Breast epithelium (tissue), 4 donors: ENCODE measurements around the gene JAM2. TPM values are rescaled to one million over a fixed set of nuclear protein-coding genes. Genes with fewer than 3 reads are reported as not detected.
"Not testable (repeated sequence)": the region's sequence is repeated elsewhere in the genome, so short reads cannot be mapped to it uniquely, and the experiment has no call there.

Source experiments
- DNase-seq, 2 donors: peaks; one replicate each; pipeline ENCODE4 v3.0.0-alpha.2; 2019; ENCODE audit warnings: low spot score in 2 of 2
- H3K27ac ChIP-seq, 2 donors: fragments of 200-600 bp; sonication (generic) in 1 of 2; one replicate each; pipeline ENCODE4 v1.5.1; 2016 to 2019; ENCODE audit warnings: mild to moderate bottlenecking in 1 of 2
- H3K27me3 ChIP-seq, 2 donors: fragments of 200-600 bp; sonication (generic) in 1 of 2; one replicate each; pipeline versions ENCODE4 v1.5.1 to v1.6.0; 2017 to 2019; ENCODE audit warnings: control low read depth in 1 of 2, mild to moderate bottlenecking in 1 of 2
- H3K36me3 ChIP-seq: fragments of 200-600 bp; one replicate; pipeline ENCODE4 v1.5.1; 2019
- H3K4me1 ChIP-seq, 2 donors: fragments of 200-600 bp; sonication (generic); one replicate each; pipeline ENCODE4 v1.5.1; 2016 to 2019; ENCODE audit warnings: control low read depth in 1 of 2
- H3K4me3 ChIP-seq, 3 donors: fragments of 200-600 bp; sonication (generic); 1 replicate in 2 of 3; 2 replicates in 1 of 3; pipeline ENCODE4 v1.5.1; 2016 to 2019; ENCODE audit warnings: mild to moderate bottlenecking in 3 of 3, moderate library complexity in 2 of 3
- H3K9me3 ChIP-seq, 2 donors: fragments of 200-600 bp; sonication (generic) in 1 of 2; one replicate each; pipeline ENCODE4 v1.5.1; 2016 to 2019; ENCODE audit warnings: control low read depth in 1 of 2
- CTCF ChIP-seq, 3 donors: fragments of 450-650 bp; IDR thresholded peaks; one replicate each; pipeline ENCODE4 v1.5.1; 2016 to 2017; ENCODE audit warnings: antibody characterized with exemption in 3 of 3, mild to moderate bottlenecking in 3 of 3, moderate library complexity in 3 of 3
- POLR2A ChIP-seq: fragments of 450-650 bp; IDR thresholded peaks from one replicate; pipeline ENCODE4 v1.6.1; 2016; ENCODE audit warnings: antibody characterized with exemption, mild to moderate bottlenecking, moderate library complexity
- POLR2AphosphoS5 ChIP-seq, 3 donors: sonication (generic); formaldehyde crosslinking; IDR thresholded peaks; one replicate each; pipeline ENCODE4 v1.6.1; 2017; ENCODE audit warnings: antibody characterized with exemption in 3 of 3
- intact Hi-C: fragments of 100-400 bp; cut with DNase I; formaldehyde crosslinking; loops from one replicate; pipeline ENCODE4 v1.15.1; 2023; ENCODE audit warnings: low total_unique reads
- total RNA-seq, 3 donors: library from RNA; depleted of rRNA; stranded (reverse); fragments of >200 nt; gene quantifications; one replicate each; pipeline ENCODE4 v1.1.0, GENCODE V29; 2016

Gene JAM2
- total RNA-seq, 3 donors from 2014 or later = 7.8 to 16.1 (median 11.9) TPM

- no peak for TF ChIP-seq POLR2A
- no peak for TF ChIP-seq POLR2AphosphoS5 (IDR thresholded peaks at IDR 0.05)
- no peak for TF ChIP-seq CTCF (IDR thresholded peaks at IDR 0.05)
- intact Hi-C loops = no loop called here
Measured at GRCh38 chr21:25710550-25710949, 71.5 kb downstream of the JAM2 start.

GRCh38 chr21:25714066-25714465, 75.0 kb downstream of the JAM2 start:
- H3K36me3 ChIP-seq, H3K4me3 ChIP-seq, H3K27me3 ChIP-seq, H3K27ac ChIP-seq, H3K9me3 ChIP-seq, H3K4me1 ChIP-seq, DNase-seq, intact Hi-C loops: not testable (repeated sequence)

More at GRCh38 chr21:25710550-25710949, 71.5 kb downstream of the JAM2 start:
- no peak for DNase-seq
- Histone ChIP-seq H3K4me3 (no peak overlapping the region), H3K4me1 (no peaks in the 10 kb centered on the region), H3K27ac (no peak overlapping the region), H3K27me3 (no peaks in the 10 kb centered on the region), H3K9me3 (no peaks in the 10 kb centered on the region), H3K36me3 (peaks cover 5% of the 10 kb centered on the region)

GRCh38 chr21:25717491-25718147, 78.6 kb downstream of the JAM2 start:
- H3K4me3 ChIP-seq = no peak overlapping the region
- no peaks in the 10 kb centered on the region for H3K4me1 ChIP-seq
- H3K36me3 ChIP-seq = no peaks in the 10 kb centered on the region
- no peak for DNase-seq
- H3K9me3 ChIP-seq = no peaks in the 10 kb centered on the region
- intact Hi-C loops = no loop called here
- H3K27ac ChIP-seq = peak overlapping the region in 1 of 2 donors; percentile 8
- no peaks in the 10 kb centered on the region for H3K27me3 ChIP-seq
- TF ChIP-seq CTCF (IDR thresholded peaks at IDR 0.05) (no peak), POLR2A (no peak)

GRCh38 chr21:25721987-25722386, 82.9 kb downstream of the JAM2 start:
- intact Hi-C loops = no loop called here

GRCh38 chr21:25722631-25723030, 83.6 kb downstream of the JAM2 start:
- Histone ChIP-seq H3K4me3 (no peak overlapping the region), H3K27me3 (no peaks in the 10 kb centered on the region), H3K4me1 (no peaks in the 10 kb centered on the region), H3K27ac (no peak overlapping the region), H3K9me3 (no peaks in the 10 kb centered on the region), H3K36me3 (no peaks in the 10 kb centered on the region)
- TF ChIP-seq POLR2AphosphoS5 (IDR thresholded peaks at IDR 0.05) (no peak), POLR2A (no peak), CTCF (IDR thresholded peaks at IDR 0.05) (no peak)
- intact Hi-C loops = no loop called here
- no peak for DNase-seq

More at GRCh38 chr21:25721987-25722386, 82.9 kb downstream of the JAM2 start:
- TF ChIP-seq POLR2A (no peak), CTCF (IDR thresholded peaks at IDR 0.05) (no peak), POLR2AphosphoS5 (IDR thresholded peaks at IDR 0.05) (no peak)
- Histone ChIP-seq H3K4me3 (no peak overlapping the region), H3K4me1 (no peaks in the 10 kb centered on the region), H3K27me3 (no peaks in the 10 kb centered on the region), H3K9me3 (no peaks in the 10 kb centered on the region), H3K36me3 (no peaks in the 10 kb centered on the region), H3K27ac (no peak overlapping the region)
- no peak for DNase-seq
